GM12875 (cell line): Measurements from ENCODE around the gene SIDT2.

Experiments used
- H3K4me3 ChIP-seq: one replicate; pipeline ENCODE4 v1.5.1; 2011; ENCODE audit warnings: low read depth, low read length, control low read depth
- CTCF ChIP-seq: IDR thresholded peaks from 2 replicates; pipeline ENCODE4 v1.5.1; 2011; ENCODE audit warnings: low read depth, mild to moderate bottlenecking, control low read depth, inconsistent platforms, low read length, moderate library complexity, borderline replicate concordance; ENCODE audit not compliant: insufficient read depth

The SIDT2 gene

DNA sequence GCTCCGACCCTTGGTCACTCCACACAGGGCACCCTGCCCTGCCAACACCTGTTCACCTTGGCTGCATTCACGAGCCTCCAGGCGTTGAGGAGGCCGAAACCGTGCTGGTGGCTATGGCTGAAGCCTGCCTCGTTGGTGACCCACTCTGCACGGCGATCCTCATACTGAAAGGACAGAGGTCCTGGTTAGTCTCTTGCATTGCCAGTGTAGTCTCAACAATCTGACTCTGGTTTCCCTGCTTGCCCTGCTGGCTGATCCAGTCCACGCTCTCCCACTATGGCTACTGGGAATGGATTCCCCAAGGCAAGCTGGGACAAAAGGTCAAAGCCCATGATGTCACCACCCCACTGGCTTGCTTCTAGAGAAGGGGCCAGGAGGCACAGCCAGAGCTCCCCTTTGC is 40.5 kb downstream of the SIDT2 start:
- no peak overlapping the region for H3K4me3 ChIP-seq
- TF ChIP-seq CTCF, result no peak

- H3K4me3 ChIP-seq, result no peak overlapping the region
- TF ChIP-seq CTCF, result no peak
These were observed 40.9 kb downstream of the SIDT2 start for GRCh38 chr11:117219455-117219854.

GRCh38 chr11:117219995-117220394 is 41.5 kb downstream of the SIDT2 start:
- H3K4me3 ChIP-seq, result no peak overlapping the region
- TF ChIP-seq CTCF, result no peak

DNA sequence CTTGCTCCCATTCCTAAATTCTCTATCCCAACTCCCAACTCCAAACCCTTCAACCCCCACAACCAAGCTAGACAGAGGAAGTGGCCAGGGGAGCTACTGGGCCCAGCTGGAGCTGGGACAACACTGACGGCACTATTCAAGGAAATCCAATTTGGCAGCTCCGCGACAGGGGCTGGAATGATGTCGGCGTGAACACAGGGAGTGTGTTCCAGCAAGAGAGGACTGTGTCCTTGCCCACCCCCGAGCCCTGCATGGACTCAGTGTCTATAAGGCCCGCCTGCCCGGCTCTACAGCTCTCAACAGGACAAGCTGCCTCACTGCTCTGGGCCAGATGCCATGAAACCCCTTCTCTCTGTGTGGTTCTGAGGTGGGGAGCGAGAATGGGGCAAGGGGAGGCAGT is 42.0 kb downstream of the SIDT2 start:
- no peak overlapping the region for H3K4me3 ChIP-seq
- TF ChIP-seq CTCF, result no peak

GRCh38 chr11:117220999-117221774 is 42.6 kb downstream of the SIDT2 start:
- no peak for TF ChIP-seq CTCF
- H3K4me3 ChIP-seq, result no peak overlapping the region

DNA sequence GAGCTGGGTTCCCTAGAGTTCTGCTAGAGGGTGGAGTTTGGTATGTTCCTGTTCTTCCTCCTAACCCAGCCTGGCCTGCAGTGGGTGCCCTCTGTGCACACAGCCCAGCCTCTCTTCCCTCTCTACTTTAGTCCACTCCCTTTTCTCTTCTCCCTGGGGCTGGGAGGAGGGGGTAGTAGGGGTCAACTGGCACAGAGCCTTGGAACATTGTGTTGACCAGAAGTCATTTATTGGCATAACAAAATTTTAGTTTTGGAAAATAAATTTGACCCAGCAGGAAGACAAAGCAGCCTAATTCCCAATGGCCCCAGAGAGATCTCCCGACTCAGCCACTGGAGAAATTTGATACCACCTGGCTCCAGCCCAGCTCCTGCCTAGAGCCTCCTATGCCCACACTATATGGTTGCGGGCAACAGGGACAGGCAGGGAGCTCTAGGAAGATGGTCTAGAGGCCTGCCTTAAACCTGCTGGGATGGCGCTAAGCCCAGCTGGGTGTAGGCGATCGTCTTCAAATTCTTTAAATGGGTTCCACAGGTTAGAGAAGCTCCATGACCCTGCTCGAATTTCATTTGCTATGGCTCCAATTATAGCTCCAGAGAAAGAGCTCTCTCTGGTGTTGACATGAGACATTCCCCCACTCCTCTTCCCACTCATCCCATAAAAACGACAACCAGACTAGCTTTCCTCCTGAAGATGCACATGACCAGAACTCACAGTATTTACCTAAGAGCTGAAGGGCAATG is 43.4 kb downstream of the SIDT2 start:
- H3K4me3 ChIP-seq, result no peak overlapping the region
- no peak for TF ChIP-seq CTCF
